Raji (cell line): Measurements from ENCODE around the gene NBR1.
A peak's percentile ranks its signal among the peaks of the same experiment; 100 is the strongest.

Experiments used
- POLR2A ChIP-seq: IDR thresholded peaks from 2 replicates; pipeline ENCODE4 v1.6.1; 2011; ENCODE audit warnings: low read depth, low read length, control low read depth; ENCODE audit not compliant: insufficient read depth

The NBR1 gene

GRCh38 chr17:43155666-43156065, 15.3 kb upstream of the NBR1 start:
- TF ChIP-seq POLR2A, result no peak

GRCh38 chr17:43169561-43170139, 1.4 kb upstream of the NBR1 start:
- TF ChIP-seq POLR2A, result no peak

GRCh38 chr17:43170140-43170765, 761 bp upstream of the NBR1 start:
- TF ChIP-seq POLR2A, result peak; percentile 57

GRCh38 chr17:43171586-43172487, 823 bp downstream of the NBR1 start:
- no peak for TF ChIP-seq POLR2A

- no peak for TF ChIP-seq POLR2A
Measured at GRCh38 chr17:43175213-43176118, 4.5 kb downstream of the NBR1 start.

GRCh38 chr17:43176119-43176570, 5.1 kb downstream of the NBR1 start:
- no peak for TF ChIP-seq POLR2A

GRCh38 chr17:43183921-43184320, 12.9 kb downstream of the NBR1 start:
- TF ChIP-seq POLR2A, result no peak

GRCh38 chr17:43193251-43193650, 22.2 kb downstream of the NBR1 start:
- no peak for TF ChIP-seq POLR2A

- TF ChIP-seq POLR2A, result no peak
Measured at GRCh38 chr17:43199633-43200032, 28.6 kb downstream of the NBR1 start.

- TF ChIP-seq POLR2A, result no peak
Measured at GRCh38 chr17:43200127-43200526, 29.1 kb downstream of the NBR1 start.

GRCh38 chr17:43210576-43210975, 39.6 kb downstream of the NBR1 start:
- TF ChIP-seq POLR2A, result no peak

GRCh38 chr17:43211123-43211479, 40.1 kb downstream of the NBR1 start:
- no peak for TF ChIP-seq POLR2A

GRCh38 chr17:43211480-43212402, 40.7 kb downstream of the NBR1 start, which contains the start of gene TMEM106A:
TMEM106A (plus strand) TSS chr17:43211875; CDS start chr17:43213042, 1,167 bp downstream.
- TF ChIP-seq POLR2A, result peak; percentile 85
